Activated CD8-positive, alpha-beta memory T cell treated with anti-CD3 and anti-CD28 coated beads for 36 hours (primary cell): ENCODE data around the gene FAM24B. TPM values are rescaled to one million over a fixed set of nuclear protein-coding genes. Genes with fewer than 3 reads are reported as not detected.
"Not testable (repeated sequence)": the region's sequence is repeated elsewhere in the genome, so short reads cannot be mapped to it uniquely, and the experiment has no call there.

ENCODE experiments used
- CTCF ChIA-PET: fragments of 350-600 bp; sonication (Branson Sonifier 250); formaldehyde crosslinking; loops from one replicate; lab custom pipeline; 2021; ENCODE audit warnings: antibody characterized with exemption; lab: Charles Lee
- POLR2A ChIA-PET: fragments of 350-600 bp; sonication (Branson Sonifier 250); formaldehyde crosslinking; loops from one replicate; lab custom pipeline; 2021; ENCODE audit warnings: antibody characterized with exemption; lab: Charles Lee
- total RNA-seq, 2 experiments: library from RNA; stranded (reverse); gene quantifications; one replicate each; pipeline ENCODE4 v1.2.3, GENCODE V29; 2021

The FAM24B gene
- total RNA-seq: 1 to 10 TPM; 9.6 to 9.8 TPM

- ChIA-PET CTCF (no interaction called here), POLR2A (interaction anchor here (0.6 to 1.4 kb wide), 2 partner anchors 74 to 100 kb away, joined by 3 to 4 read pairs; partner anchors contain the start of genes C10orf88 and PSTK)
Observed at GRCh38 chr10:122879339-122880273, at the start of gene FAM24B. Gene FAM24B, minus strand, starts transcription at chr10:122879581. Its CDS starts 29,066 bp downstream, at chr10:122850515.

DNA sequence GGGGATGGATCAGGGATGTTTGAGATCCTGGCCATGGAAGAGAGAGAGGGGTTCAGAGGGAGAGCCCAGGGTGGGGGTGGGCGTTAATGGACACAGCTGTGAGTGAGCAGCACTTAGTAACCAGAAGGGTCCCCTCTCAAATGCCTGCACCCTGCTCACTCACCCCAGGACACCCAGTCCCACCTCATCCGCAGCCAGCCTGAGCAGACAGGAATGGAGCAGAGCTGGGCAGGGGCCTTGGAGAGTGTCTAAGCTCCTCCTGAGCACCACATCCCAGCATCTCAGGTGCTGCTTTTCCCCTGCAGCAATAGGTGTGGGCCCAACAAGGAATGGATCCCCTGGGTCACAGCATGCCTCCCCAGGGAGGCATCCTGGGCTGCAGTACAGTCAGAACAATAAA is 36.3 kb upstream of the FAM24B start:
- POLR2A ChIA-PET: no interaction called here
- CTCF ChIA-PET: no interaction called here

DNA sequence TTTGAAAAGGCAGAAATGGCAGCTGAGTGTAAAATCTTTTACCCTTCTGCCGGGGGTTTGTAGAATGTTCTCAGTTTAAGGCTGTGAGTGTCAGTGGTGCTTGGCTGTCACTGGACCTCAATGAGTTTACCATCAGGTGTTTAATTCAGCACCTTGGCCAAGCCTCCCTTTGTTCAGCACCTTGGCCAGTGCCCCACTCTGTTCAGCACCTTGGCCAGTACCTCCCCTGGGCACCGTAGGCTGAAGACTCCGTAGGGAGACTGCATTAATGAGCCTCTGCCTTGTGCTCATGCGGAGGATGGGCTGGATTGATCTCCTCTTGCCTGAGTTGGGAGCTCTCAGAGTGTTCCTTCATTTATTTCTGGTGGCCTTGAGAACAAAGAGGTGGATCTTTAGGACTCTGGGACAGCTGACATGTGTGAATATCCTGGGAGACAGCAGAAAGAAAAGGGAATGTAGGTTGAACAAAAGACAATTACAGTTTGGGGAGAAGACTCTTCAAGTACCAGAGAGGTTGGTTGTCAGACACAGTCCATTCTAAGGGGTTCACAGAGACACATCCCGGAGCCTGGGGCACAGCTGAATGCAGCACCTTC is 32.6 kb upstream of the FAM24B start:
- POLR2A ChIA-PET: no interaction called here
- CTCF ChIA-PET: no interaction called here

DNA sequence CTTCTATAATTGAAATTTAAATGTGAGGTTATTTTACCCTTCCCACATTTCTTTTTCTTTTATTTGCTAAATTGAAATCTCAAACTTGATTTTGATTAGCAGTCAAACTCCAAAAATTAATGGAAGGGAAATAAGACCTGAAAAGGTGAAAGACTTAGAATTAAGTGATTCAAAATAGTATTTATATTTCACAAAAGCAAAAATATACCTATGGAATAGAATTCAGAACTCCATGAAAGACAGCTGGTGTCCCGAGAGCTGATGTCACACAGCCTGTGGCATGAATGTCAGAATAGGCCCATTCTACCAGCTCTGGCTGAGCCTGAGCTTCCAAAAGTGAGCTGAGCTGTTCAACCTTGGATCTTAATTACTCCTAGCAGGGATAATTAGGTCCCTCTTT is 30.9 kb upstream of the FAM24B start, which contains the start of gene FAM24A:
Gene FAM24A (plus strand): TSS at position 301 of the 400 bp plus-strand sequence. CDS start 1,025 bp downstream, outside the sequence.
- CTCF ChIA-PET: no interaction called here
- POLR2A ChIA-PET: no interaction called here

DNA sequence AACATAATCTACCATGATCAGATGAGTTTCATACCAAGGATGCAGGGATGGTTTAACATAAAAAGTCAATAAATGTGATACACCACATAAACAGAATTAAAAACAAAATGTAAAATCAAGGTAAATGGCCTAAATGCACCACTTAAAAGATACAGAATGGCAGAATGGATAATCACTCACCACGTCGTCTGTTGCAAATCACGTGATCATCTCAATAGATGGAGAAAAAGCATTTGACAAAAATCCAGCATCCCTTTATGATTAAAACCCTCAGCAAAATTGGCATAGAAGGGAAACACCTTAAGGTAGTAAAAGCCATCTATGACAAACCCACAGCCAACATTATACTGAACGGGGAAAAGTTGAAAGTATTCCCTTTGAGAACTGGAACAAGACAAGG is 24.5 kb upstream of the FAM24B start:
- POLR2A ChIA-PET, CTCF ChIA-PET: not testable (repeated sequence)

DNA sequence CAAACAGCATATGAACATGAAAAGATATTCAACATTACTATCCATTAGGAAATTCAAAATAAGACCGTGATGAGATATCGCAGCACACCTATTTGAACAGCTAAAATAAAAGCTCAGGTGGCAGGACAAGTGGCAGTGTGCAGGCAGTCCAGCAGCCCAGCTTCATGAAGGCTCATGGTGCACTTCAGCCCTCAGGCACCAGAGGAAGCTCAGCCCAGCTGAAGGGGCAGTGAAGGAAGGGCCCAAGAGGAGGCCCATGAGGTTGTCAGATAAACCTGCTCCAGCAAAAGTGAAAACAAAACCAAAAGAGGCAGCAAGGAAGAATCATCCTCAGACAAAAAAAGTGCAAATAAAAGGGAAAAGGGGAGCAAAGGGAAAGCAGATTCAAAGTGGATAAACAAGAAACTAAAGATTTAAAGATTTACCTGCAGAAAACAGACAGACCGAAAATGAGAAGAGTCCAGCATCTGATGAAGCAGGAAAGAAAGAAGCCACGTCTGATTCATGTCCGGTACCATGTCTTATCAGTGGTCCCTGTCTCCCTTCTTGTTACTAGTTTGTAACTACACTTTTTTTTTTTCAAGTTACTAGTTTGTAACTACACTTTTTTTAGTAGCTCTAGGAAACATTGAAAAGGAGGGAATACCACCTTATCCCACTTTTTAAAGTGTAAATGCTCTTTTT is 15.0 kb upstream of the FAM24B start:
- ChIA-PET CTCF (no interaction called here), POLR2A (no interaction called here)

DNA sequence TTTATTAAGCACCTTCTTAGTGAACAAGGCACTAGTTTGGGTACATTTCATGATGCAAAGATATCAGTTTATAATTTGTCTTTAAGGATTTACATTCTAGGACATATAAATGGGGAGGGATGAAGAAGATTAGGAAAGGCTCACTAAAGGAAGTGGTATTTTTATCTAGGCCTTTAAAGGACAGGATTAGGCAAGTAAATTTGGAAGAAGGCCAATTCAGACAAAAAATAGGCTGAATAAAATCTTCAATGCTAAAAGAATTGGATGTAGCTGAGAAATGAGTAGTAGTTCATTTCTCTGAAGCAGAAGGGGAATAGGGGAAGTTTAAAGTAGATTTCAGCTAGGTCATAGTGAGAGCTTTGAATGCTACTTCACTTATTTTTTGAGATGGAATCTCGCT is 4.8 kb upstream of the FAM24B start:
- POLR2A ChIA-PET: no interaction called here
- CTCF ChIA-PET: no interaction called here

GRCh38 chr10:122882766-122883165 is 3.4 kb upstream of the FAM24B start:
- ChIA-PET CTCF (no interaction called here), POLR2A (no interaction called here)

- POLR2A ChIA-PET: interaction anchor here (1.4 kb wide), 2 partner anchors 75 to 129 kb away, joined by 3 to 4 read pairs; partner anchors contain the start of genes C10orf88 and IKZF5
- CTCF ChIA-PET: no interaction called here
Observed at GRCh38 chr10:122878799-122879338, 512 bp downstream of the FAM24B start.

DNA sequence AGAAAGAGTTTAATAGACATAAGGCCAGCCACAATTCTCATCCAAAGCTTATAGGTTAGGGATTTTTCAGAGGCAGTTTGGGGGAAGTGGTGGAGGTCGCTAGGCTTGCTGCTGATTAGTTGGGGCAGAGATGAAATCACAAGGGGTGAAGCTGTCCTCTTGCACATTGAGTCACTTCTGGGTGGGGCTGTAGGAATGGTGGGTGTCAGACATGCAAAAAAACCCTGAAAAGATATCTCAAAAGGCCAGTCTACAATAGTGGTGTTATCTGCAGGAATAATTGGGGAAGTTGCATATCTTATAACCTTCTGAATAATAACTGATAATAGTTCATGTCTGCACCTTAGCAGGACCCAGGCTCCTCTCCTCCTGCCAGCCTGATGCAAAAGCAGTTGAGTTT is 2.1 kb downstream of the FAM24B start:
- POLR2A ChIA-PET: no interaction called here
- CTCF ChIA-PET: no interaction called here

DNA sequence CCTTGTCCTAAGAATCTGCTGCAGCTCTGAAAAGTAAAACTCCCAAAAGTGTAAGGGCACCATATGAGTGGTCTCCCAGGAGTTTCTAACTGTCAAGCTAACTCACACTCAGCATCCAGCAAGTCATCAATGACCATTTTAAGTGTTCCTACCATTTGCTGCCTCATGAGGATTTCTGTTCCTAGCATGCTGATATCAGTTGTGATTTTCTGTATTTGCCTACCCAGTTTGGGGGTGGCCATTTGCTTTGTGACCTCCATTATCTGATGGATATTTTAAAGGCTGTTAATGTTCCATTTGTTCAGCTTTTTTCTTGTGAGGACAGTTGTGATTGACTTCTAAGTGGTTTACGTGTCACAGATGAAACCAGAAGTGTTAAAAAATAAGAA is 2.9 kb downstream of the FAM24B start:
- POLR2A ChIA-PET: no interaction called here
- CTCF ChIA-PET: no interaction called here

DNA sequence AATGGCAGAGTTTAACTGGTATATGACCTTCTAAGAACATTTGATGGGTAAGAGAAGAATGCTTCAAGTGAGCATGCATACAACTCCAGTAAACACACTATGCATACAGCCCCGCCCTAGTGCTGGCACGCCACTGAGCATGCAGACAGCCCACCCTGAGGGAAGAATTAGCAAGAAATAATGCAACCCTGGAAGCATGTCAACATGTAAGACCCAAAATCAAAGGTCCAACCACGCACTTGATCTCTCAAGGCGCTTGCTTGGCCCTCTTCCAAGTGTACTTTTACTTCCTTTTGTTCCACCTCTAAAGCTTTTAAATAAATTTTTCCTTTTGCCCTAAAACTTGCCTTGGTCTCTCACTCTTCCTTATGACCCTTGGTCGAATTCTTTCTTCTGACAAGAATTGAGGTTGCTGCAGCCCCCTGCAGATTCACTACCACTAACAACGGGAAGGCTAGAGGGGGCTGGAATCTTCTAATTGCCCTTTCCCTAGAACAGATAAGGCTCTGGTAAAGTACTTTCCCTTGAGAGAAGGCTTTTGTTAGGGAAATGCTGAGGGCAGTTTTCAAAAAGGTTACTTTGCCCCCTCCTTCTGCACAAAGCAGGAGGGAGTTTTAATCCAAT is 3.4 kb downstream of the FAM24B start:
- ChIA-PET POLR2A (no interaction called here), CTCF (no interaction called here)

- CTCF ChIA-PET, POLR2A ChIA-PET: not testable (repeated sequence)
Observed at GRCh38 chr10:122871947-122872346, 7.4 kb downstream of the FAM24B start.

GRCh38 chr10:122868768-122869167 is 10.6 kb downstream of the FAM24B start:
- CTCF ChIA-PET, POLR2A ChIA-PET: not testable (repeated sequence)

GRCh38 chr10:122866757-122867482 is 12.5 kb downstream of the FAM24B start:
- CTCF ChIA-PET: interaction anchor here (0.6 kb wide), 1 partner anchor 1279 kb away, joined by 3 read pairs; no protein-coding TSS in a partner anchor
- POLR2A ChIA-PET: not testable (repeated sequence)

DNA sequence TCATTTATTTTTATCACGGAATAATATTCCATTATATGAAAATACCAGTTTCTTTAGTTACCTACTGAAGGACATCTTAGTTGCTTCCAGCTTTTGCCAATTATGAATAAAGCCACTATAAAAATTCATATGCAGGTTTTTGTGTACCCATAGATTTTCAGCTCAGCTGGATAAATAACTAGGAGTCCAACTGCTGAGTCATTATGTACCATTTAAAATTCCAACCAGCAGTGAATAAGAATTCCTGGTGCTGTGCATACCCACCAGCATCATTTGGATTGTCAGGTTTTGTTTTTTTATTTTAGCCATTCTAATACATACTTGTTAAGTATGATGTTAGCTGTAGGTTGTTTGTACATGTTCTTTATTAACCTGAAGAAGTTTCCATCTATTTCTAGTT is 14.5 kb downstream of the FAM24B start:
- ChIA-PET CTCF (no interaction called here), POLR2A (no interaction called here)

DNA sequence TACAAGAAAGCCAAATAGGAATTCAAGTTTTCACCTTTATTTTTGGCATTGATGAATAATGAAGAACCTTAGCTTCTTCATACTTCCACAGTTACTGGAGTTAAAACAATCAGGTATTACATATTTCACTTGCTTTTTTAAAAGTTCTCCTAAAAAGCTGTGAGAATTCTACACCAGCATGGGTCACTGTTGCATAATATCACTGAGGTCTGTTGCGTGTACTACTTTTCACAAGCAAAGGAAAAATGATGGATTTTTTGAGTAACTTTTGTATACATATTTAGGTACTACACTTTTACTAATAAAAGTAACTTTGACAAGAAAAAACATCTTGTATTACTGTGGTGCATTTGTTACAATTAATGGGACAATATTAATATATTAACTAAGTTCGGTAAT is 15.2 kb downstream of the FAM24B start:
- POLR2A ChIA-PET: no interaction called here
- CTCF ChIA-PET: no interaction called here
